Ovary (tissue), 9 donors: ENCODE results near the gene KCNJ1. TPM values are rescaled to one million over a fixed set of nuclear protein-coding genes. Genes with fewer than 3 reads are reported as not detected.

Experiments used
- DNase-seq, 5 donors: peaks; one replicate each; pipeline ENCODE4 v3.0.0-alpha.2; 2019 to 2020
- H3K27ac ChIP-seq, 2 donors: fragments of 200-600 bp; one replicate each; pipeline versions ENCODE4 v1.5.1 to v1.8.0; 2019 to 2022
- H3K27me3 ChIP-seq: fragments of 200-600 bp; one replicate; pipeline ENCODE4 v1.8.0; 2022
- H3K36me3 ChIP-seq: fragments of 200-600 bp; sonication (generic); one replicate; pipeline ENCODE4 v1.5.1; 2019
- H3K4me1 ChIP-seq: one replicate; pipeline ENCODE4 v1.8.1; 2013; ENCODE audit warnings: mild to moderate bottlenecking, moderate library complexity; ENCODE audit not compliant: insufficient read depth
- H3K4me3 ChIP-seq: fragments of 200-600 bp; sonication (generic); one replicate; pipeline ENCODE4 v1.5.1; 2017
- H3K9me3 ChIP-seq, 2 donors: fragments of 200-600 bp in 1 of 2; sonication (generic) in 1 of 2; one replicate each; pipeline versions ENCODE4 v1.5.1 to v1.8.1; 2013 to 2019; ENCODE audit warnings: mild to moderate bottlenecking in 1 of 2, moderate library complexity in 1 of 2
- CTCF ChIP-seq, 3 donors: fragments of 450-650 bp in 2 of 3; fragments of 200-600 bp in 1 of 3; IDR thresholded peaks; one replicate each; pipeline versions ENCODE4 v1.5.1 to v1.8.0; 2016 to 2022; ENCODE audit warnings: antibody characterized with exemption in 3 of 3, mild to moderate bottlenecking in 1 of 3
- EP300 ChIP-seq: sonication (generic); formaldehyde crosslinking; IDR thresholded peaks from one replicate; pipeline ENCODE4 v1.6.1; 2017; ENCODE audit warnings: antibody characterized with exemption
- POLR2A ChIP-seq: fragments of 450-650 bp; IDR thresholded peaks from one replicate; pipeline ENCODE4 v1.6.1; 2017; ENCODE audit warnings: antibody characterized with exemption, mild to moderate bottlenecking, moderate library complexity
- WGBS, 3 donors: extraction: QIAGEN DNeasy Blood & Tissue Kit in 1 of 3; methylation state at CpG; one replicate each; pipeline versions ENCODE4 v1.1.5 to v1.1.7; 2013 to 2017; 5-methylcytosine and 5-hydroxymethylcytosine counted together
- intact Hi-C, 4 donors: fragments of 100-400 bp; cut with DNase I; formaldehyde crosslinking; loops; one replicate each; pipeline versions ENCODE4 v1.11.0 to v1.15.1; 2022 to 2023
- polyA plus RNA-seq, 2 donors: library from polyadenylated mRNA; stranded (reverse); fragments of 200-250 nt in 1 of 2; fragments of 350-450 nt in 1 of 2; fragmentation: Illumina TruSeq in 1 of 2; extraction: RNeasy Lipid Tissue Mini Kit (QIAGEN cat#74804) in 1 of 2; gene quantifications; one replicate each; pipeline ENCODE4 v1.2.3, GENCODE V29; 2013 to 2014
- total RNA-seq, 7 donors: library from RNA; depleted of rRNA in 2 of 7; stranded (reverse); fragments of >200 nt in 2 of 7; fragmentation: NEBNext Ultra II Directional in 3 of 7; extraction: Animal tissue kit (Norgen Biotek cat#: 25700) in 3 of 7; gene quantifications; one replicate each; pipeline versions ENCODE4 v1.1.0 to v1.2.4, GENCODE V29; 2016 to 2023
- donor health status: DM: no; HTN: no; CAD: no; lungs with moderate emphysema.
- donor health status: DM: no; HTN: no; CAD: no.
- donor health status: Bipolar disorder and iron deficiency.
- donor health status: DM: yes; HTN: yes; CAD: no.
- donor health status: DM: no; HTN: no; CAD: no.
- donor health status: DM: yes; HTN: yes; CAD: no.

Gene KCNJ1
- total and polyA plus RNA-seq, 9 donors, result 0.48 TPM; not detected in 8

DNA sequence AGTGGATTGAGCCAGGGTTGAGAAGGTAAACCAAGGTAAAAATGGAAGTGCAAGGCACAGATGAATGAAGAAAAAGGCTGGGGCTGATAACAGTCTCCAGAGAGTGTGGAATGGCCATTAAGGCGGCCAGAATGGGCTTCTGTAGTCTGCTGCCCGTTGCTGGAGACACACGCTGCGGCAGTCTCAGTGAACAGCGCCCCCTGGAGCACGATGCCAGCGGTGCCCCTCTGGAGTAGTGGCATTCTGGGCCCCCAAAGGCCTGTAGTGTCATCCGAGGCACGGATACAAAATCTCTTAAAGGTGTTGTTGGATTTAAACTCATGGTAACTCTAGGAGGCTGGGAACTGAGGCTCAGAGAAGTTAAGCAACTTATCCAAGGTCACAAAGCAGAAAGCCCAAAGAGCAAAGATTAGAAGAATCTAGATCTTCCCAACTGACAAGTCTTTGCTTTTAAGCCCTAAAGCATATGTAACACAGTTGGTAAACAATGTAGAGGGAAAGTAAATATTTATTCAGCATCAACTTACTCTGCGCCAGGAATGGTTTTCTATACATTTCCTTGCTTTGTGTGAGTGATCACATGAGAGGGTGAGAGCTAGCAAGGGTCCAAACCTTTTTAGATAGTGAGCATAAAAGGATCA lies 18.2 kb downstream of the KCNJ1 start:
- Histone ChIP-seq H3K36me3 (no peaks in the 10 kb centered on the region), H3K4me1 (no peaks in the 10 kb centered on the region), H3K9me3 (no peaks in the 10 kb centered on the region), H3K27me3 (no peaks in the 10 kb centered on the region), H3K4me3 (no peak overlapping the region), H3K27ac (no peak overlapping the region)
- intact Hi-C loops, result no loop called here
- DNase-seq, result no peak
- no peak for TF ChIP-seq EP300
- TF ChIP-seq POLR2A, result no peak
- TF ChIP-seq CTCF (IDR thresholded peaks at IDR 0.05), result no peak
- 27 to 43% (median 37%) methylated on average over 10 of the region's 10 CpGs for WGBS, 3 donors

DNA sequence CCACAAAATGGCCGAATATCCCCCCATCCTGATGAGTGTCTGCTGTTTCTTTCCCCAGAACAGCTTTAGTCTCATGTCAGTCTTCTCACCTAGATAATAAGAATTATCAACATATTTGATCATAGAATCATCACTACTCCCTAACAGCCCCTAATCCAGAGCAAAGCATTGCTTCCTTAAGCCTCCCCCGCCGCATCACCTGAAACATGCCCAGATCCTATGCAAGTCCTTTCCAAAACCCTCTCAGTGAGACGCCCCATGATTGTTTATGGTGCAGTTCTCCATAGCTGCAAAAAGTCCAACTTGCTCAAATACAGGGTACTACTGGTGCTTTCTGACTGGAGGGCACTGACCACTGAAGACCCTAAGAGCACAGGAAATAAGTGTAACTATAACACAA lies 20.1 kb downstream of the KCNJ1 start:
- no peak overlapping the region for H3K4me3 ChIP-seq
- intact Hi-C loops, result no loop called here
- WGBS, 3 donors, result 81 to 97% (median 83%) methylated on average over 4 of the region's 4 CpGs

DNA sequence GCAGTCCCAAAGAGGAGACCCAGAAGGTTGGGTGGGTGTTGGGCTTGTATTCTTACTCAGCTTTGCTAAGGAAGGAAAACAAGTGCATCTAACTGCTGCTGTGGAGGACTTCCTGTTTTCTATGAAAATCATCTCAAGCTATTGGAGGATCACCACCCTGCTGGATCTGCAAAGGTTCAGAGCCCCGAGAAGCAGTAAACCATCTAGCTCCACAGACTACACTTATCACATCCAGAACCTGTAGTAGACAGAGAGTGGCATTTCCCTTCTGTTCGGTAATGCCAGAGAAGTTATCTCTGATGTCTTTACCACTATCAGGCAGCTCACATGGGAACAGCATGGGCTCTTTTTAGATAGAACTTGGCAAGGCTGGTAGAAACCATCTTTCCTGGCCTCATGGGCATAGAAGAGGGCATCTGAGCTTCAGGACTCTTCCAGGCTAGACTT lies 21.7 kb downstream of the KCNJ1 start:
- no peak overlapping the region for H3K4me3 ChIP-seq
- no peaks in the 10 kb centered on the region for H3K36me3 ChIP-seq
- H3K4me1 ChIP-seq, result peaks cover 4% of the 10 kb centered on the region
- no peaks in the 10 kb centered on the region for H3K9me3 ChIP-seq
- no peak overlapping the region for H3K27ac ChIP-seq
- WGBS, 3 donors, result 81 to 89% (median 89%) methylated on average over 2 of the region's 2 CpGs
- TF ChIP-seq CTCF (IDR thresholded peaks at IDR 0.05) (no peak), POLR2A (no peak), EP300 (no peak)
- no peaks in the 10 kb centered on the region for H3K27me3 ChIP-seq
- intact Hi-C loops, result no loop called here
- no peak for DNase-seq

More for the DNA sequence above, 20.1 kb downstream of the KCNJ1 start:
- Histone ChIP-seq H3K27me3 (no peaks in the 10 kb centered on the region), H3K36me3 (no peaks in the 10 kb centered on the region), H3K4me1 (no peaks in the 10 kb centered on the region), H3K27ac (no peak overlapping the region), H3K9me3 (no peaks in the 10 kb centered on the region)
- TF ChIP-seq CTCF (IDR thresholded peaks at IDR 0.05), result no peak
- TF ChIP-seq EP300, result no peak
- TF ChIP-seq POLR2A, result no peak
- DNase-seq, result no peak

DNA sequence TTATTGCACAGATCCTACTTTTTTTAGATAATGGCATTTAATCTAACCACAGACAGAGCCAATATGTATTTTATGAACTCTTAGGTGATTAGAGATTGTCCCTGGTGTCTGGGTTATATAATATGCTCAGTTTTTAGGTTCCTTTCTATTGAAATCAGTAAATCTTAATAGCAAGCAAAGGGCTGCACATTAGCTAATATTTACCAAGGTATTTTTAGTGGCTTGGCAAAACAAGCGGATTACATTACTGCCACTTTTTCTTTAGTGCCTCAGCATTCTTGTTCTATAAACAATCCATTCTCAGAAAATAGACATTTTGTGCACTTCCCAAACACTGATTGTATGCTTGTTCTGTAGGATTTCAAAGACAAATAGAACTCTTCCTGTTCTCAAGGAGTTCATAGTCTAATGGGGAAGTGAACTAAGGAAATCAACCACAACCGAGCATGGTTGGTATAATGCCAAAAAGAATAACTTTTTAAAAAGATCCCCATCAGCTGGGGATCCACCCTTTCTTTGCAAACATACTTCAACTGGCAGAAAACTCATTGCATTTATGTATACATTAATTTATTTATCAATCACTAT lies 23.8 kb downstream of the KCNJ1 start:
- no peaks in the 10 kb centered on the region for H3K27me3 ChIP-seq
- intact Hi-C loops, result no loop called here
- no peak overlapping the region for H3K27ac ChIP-seq
- TF ChIP-seq CTCF (IDR thresholded peaks at IDR 0.05) (no peak), EP300 (no peak), POLR2A (no peak)
- DNase-seq, result no peak
- H3K4me1 ChIP-seq, result peaks cover 4% of the 10 kb centered on the region
- 76 to 77% (median 76%) methylated on average over 2 of the region's 2 CpGs for WGBS, 3 donors
- H3K36me3 ChIP-seq, result no peaks in the 10 kb centered on the region
- H3K9me3 ChIP-seq, result no peaks in the 10 kb centered on the region
- H3K4me3 ChIP-seq, result no peak overlapping the region
